Fibroblast of lung (primary cell): ENCODE results near the gene MEGF8.

Experiments
- CTCF ChIP-seq, 2 donors: IDR thresholded peaks in 1 of 2; conservative IDR thresholded peaks in 1 of 2; 1 replicate in 1 of 2; 2 replicates in 1 of 2; pipeline ENCODE4 v1.5.1; 2011 to 2012; ENCODE audit warnings: low read length in 2 of 2, control low read depth in 1 of 2, inconsistent platforms in 1 of 2, low read depth in 1 of 2, mild to moderate bottlenecking in 1 of 2
- EZH2 ChIP-seq: IDR thresholded peaks from 2 replicates; pipeline ENCODE4 v1.5.1; 2012; ENCODE audit warnings: low read length, control low read depth, mild to moderate bottlenecking; ENCODE audit errors: missing control alignments

GRCh38 chr19:42410371-42410770 lies 84.9 kb downstream of the MEGF8 start:
- TF ChIP-seq CTCF (conservative IDR thresholded peaks at IDR 0.05 in 1 of 2, IDR thresholded peaks at IDR 0.05 in 1 of 2; ENCODE audit: low read depth in 1 of 2, low read length in 2 of 2): no peak
- no peak for TF ChIP-seq EZH2
